Measurements from ENCODE around the gene LCP2. TPM values are rescaled to one million over a fixed set of nuclear protein-coding genes. Genes with fewer than 3 reads are reported as not detected.

The LCP2 gene
- total and polyA plus RNA-seq, 10 of the 15 experiments (the other 5 are each of a cell fraction or from before 2014, with no cell fraction given), result 8.0 to 50.5 (median 20.6) TPM

DNA sequence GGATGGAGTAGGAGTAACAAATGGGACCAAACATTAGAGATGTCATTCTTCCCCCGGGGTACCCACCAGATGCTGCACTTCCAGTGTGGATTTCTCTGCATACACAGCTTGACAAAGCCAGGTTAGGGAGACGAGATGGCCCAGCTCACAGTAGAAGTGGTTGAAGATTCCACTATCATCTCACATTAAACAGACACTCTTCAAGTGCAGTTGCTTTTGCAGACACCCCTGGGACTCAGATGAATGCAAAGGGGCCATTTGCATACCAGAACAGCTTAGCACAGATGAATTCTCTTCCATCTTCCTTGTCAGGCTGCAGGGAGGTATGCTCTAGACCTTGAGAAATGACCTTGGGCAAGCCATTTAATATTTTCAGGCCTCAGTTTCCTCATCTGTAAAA lies 77.4 kb downstream of the LCP2 start (continued):
- TF ChIP-seq CREB1 (IDR thresholded peaks at IDR 0.05; ENCODE audit: low read depth), result no peak

DNA sequence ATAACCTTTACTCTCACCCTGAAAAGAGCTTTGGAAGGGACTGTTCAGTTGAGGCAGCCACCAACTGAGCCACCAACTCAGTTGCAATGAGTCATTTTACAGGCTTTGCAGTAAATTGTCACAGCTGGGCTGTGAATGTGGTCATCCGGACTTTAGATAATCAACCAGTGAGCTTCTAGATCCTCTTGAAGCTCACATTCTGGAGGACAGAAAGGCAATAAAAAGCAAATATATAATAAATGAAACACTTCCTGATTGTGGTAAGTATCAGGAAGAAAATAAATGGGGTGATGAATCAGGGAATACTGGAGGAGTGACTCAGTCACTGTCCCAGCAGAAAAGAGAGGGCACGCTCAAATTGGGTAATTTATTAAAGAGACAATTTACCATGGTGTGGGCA lies 78.0 kb downstream of the LCP2 start:
- H3K79me2 ChIP-seq (ENCODE audit: control insufficient read depth, insufficient read depth, low read length), result no peaks in the 10 kb centered on the region
- 0 out of 4 replicates have a peak, but pooled peaks cover 0 to 2% of the 10 kb centered on the region in 2 experiments for H3K27me3 ChIP-seq (replicated peaks in 1 of 2; ENCODE audit: control insufficient read depth in 2 of 2, insufficient read depth in 2 of 2, low read length in 1 of 2)
- H3K4me2 ChIP-seq (ENCODE audit: control insufficient read depth, insufficient read depth), result no peak overlapping the region
- ChIA-PET RAD21 (ENCODE audit: unreplicated experiment) (interaction anchor here (1.3 kb wide), 1 partner anchor 207 kb away, joined by 3 read pairs; no protein-coding TSS in a partner anchor), POLR2A (no interaction called here), CTCF (interaction anchor here (0.8 to 2.2 kb wide), 3 partner anchors 118 to 207 kb away, joined by 7 to 8 read pairs (median 7); no protein-coding TSS in a partner anchor), SMC1A (ENCODE audit: uncharacterized antibody, unreplicated experiment) (interaction anchor here (0.8 to 2.1 kb wide), 6 partner anchors 10 to 202 kb away, joined by 3 to 8 read pairs (median 3); no protein-coding TSS in a partner anchor)
- ATAC-seq, result 0 out of 3 replicates have a peak, but pooled peaks have one; percentile 30
- in situ Hi-C loops (cut with MboI) (loop anchor here (10.0 kb wide), 1 partner anchor 405 kb away; no protein-coding TSS in a partner anchor), intact Hi-C loops (cut with micrococcal nuclease; ENCODE audit: unreplicated experiment) (no loop called here)
- H3K4me3 ChIP-seq, result no peak overlapping the region
- no peak overlapping the region for H3K27ac ChIP-seq (ENCODE audit: control insufficient read depth, insufficient read depth)
- H4K20me1 ChIP-seq (ENCODE audit: control insufficient read depth, insufficient read depth), result no peaks in the 10 kb centered on the region
- H3K36me3 ChIP-seq (ENCODE audit: control insufficient read depth in 2 of 2, insufficient read depth in 2 of 2, low read length in 1 of 2), result no peaks in the 10 kb centered on the region
- H2AFZ ChIP-seq (ENCODE audit: control insufficient read depth, low read depth, low read length), result no peak overlapping the region
- WGBS (ENCODE audit: insufficient coverage, insufficient replicate concordance, low lambda C conversion rate, missing lambda C conversion rate), result 84% methylated on average over 2 of the region's 2 CpGs
- H3K4me1 ChIP-seq (ENCODE audit: control insufficient read depth, insufficient read depth, low read length), result no peaks in the 10 kb centered on the region
- no peaks in the 10 kb centered on the region for H3K9me3 ChIP-seq (replicated peaks; ENCODE audit: control insufficient read depth, insufficient read depth, low read length)
- H3K9ac ChIP-seq (ENCODE audit: control insufficient read depth, insufficient read depth, low read length), result no peak overlapping the region
- FAIRE-seq, result no peak
- no TSS peak for BruUV-seq (replicated peaks)
- DNase-seq (ENCODE audit: low read depth, low spot score), result no peak
- TF ChIP-seq SUPT20H (IDR thresholded peaks at IDR 0.05; ENCODE audit: borderline replicate concordance, control insufficient read depth, low read depth, low read length) (no peak), IKZF1 (conservative IDR thresholded peaks at IDR 0.05) (no peak), SIX5 (IDR thresholded peaks at IDR 0.05; ENCODE audit: low read depth, low read length, severe bottlenecking) (no peak), KDM1A (IDR thresholded peaks at IDR 0.05; ENCODE audit: borderline replicate concordance) (no peak), FOS (IDR thresholded peaks at IDR 0.05; ENCODE audit: borderline replicate concordance, extremely low read depth, insufficient read length) (no peak), STAT1 (conservative IDR thresholded peaks at IDR 0.05) (no peak), CHD4 (IDR thresholded peaks at IDR 0.05) (no peak), DPF2 (IDR thresholded peaks at IDR 0.05) (no peak), TARDBP (IDR thresholded peaks at IDR 0.05; ENCODE audit: borderline replicate concordance) (no peak), RCOR1 (conservative IDR thresholded peaks at IDR 0.05; ENCODE audit: low read depth, low read length) (no peak), MYB (IDR thresholded peaks at IDR 0.05; ENCODE audit: borderline replicate concordance, low read depth, low read length) (no peak)
- TF ChIP-seq, protein P1, sequence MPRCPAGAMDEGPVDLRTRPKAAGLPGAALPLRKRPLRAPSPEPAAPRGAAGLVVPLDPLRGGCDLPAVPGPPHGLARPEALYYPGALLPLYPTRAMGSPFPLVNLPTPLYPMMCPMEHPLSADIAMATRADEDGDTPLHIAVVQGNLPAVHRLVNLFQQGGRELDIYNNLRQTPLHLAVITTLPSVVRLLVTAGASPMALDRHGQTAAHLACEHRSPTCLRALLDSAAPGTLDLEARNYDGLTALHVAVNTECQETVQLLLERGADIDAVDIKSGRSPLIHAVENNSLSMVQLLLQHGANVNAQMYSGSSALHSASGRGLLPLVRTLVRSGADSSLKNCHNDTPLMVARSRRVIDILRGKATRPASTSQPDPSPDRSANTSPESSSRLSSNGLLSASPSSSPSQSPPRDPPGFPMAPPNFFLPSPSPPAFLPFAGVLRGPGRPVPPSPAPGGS (IDR thresholded peaks at IDR 0.05; ENCODE audit: borderline replicate concordance, insufficient read depth, low read depth, low read length, poor library complexity, severe bottlenecking), result no peak
- TF ChIP-seq, protein P2, sequence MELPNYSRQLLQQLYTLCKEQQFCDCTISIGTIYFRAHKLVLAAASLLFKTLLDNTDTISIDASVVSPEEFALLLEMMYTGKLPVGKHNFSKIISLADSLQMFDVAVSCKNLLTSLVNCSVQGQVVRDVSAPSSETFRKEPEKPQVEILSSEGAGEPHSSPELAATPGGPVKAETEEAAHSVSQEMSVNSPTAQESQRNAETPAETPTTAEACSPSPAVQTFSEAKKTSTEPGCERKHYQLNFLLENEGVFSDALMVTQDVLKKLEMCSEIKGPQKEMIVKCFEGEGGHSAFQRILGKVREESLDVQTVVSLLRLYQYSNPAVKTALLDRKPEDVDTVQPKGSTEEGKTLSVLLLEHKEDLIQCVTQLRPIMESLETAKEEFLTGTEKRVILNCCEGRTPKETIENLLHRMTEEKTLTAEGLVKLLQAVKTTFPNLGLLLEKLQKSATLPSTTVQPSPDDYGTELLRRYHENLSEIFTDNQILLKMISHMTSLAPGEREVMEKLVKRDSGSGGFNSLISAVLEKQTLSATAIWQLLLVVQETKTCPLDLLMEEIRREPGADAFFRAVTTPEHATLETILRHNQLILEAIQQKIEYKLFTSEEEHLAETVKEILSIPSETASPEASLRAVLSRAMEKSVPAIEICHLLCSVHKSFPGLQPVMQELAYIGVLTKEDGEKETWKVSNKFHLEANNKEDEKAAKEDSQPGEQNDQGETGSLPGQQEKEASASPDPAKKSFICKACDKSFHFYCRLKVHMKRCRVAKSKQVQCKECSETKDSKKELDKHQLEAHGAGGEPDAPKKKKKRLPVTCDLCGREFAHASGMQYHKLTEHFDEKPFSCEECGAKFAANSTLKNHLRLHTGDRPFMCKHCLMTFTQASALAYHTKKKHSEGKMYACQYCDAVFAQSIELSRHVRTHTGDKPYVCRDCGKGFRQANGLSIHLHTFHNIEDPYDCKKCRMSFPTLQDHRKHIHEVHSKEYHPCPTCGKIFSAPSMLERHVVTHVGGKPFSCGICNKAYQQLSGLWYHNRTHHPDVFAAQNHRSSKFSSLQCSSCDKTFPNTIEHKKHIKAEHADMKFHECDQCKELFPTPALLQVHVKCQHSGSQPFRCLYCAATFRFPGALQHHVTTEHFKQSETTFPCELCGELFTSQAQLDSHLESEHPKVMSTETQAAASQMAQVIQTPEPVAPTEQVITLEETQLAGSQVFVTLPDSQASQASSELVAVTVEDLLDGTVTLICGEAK (IDR thresholded peaks at IDR 0.05; ENCODE audit: borderline replicate concordance), result no peak
- TF ChIP-seq, protein P3, sequence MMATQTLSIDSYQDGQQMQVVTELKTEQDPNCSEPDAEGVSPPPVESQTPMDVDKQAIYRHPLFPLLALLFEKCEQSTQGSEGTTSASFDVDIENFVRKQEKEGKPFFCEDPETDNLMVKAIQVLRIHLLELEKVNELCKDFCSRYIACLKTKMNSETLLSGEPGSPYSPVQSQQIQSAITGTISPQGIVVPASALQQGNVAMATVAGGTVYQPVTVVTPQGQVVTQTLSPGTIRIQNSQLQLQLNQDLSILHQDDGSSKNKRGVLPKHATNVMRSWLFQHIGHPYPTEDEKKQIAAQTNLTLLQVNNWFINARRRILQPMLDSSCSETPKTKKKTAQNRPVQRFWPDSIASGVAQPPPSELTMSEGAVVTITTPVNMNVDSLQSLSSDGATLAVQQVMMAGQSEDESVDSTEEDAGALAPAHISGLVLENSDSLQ (IDR thresholded peaks at IDR 0.05), result no peak
- TF ChIP-seq, protein P4, sequence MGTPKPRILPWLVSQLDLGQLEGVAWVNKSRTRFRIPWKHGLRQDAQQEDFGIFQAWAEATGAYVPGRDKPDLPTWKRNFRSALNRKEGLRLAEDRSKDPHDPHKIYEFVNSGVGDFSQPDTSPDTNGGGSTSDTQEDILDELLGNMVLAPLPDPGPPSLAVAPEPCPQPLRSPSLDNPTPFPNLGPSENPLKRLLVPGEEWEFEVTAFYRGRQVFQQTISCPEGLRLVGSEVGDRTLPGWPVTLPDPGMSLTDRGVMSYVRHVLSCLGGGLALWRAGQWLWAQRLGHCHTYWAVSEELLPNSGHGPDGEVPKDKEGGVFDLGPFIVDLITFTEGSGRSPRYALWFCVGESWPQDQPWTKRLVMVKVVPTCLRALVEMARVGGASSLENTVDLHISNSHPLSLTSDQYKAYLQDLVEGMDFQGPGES (IDR thresholded peaks at IDR 0.05), result no peak
